Measurements from ENCODE around the gene OTOR. TPM values are rescaled to one million over a fixed set of nuclear protein-coding genes. Genes with fewer than 3 reads are reported as not detected.

The OTOR gene, protein sequence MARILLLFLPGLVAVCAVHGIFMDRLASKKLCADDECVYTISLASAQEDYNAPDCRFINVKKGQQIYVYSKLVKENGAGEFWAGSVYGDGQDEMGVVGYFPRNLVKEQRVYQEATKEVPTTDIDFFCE
- not detected in 2 replicates for total RNA-seq

DNA sequence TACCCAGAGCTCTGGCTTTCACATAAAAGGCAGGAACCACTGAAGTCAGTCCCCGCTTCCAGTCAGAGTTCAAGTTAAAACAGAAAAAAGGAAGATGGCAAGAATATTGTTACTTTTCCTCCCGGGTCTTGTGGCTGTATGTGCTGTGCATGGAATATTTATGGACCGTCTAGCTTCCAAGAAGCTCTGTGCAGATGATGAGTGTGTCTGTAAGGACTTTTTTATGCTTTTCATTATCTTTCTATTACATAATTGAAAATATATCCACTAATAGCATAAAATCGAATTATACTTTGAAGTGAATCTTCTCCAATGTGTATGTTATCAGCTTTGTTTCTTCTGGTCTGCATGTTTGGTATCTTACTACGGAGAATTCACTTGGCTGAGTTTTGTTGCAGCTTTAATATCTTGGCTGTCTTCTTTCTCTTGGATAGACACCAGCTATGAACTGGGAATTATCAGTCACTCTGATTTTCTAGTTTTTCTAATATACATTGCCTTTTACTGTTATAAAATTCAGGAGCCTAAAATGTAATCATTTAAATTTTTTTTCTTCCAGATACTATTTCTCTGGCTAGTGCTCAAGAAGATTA lies at the start of gene OTOR:
Gene OTOR (plus strand): TSS at position 51 of the 593 bp plus-strand sequence. CDS start 44 bp downstream, at position 95.

DNA sequence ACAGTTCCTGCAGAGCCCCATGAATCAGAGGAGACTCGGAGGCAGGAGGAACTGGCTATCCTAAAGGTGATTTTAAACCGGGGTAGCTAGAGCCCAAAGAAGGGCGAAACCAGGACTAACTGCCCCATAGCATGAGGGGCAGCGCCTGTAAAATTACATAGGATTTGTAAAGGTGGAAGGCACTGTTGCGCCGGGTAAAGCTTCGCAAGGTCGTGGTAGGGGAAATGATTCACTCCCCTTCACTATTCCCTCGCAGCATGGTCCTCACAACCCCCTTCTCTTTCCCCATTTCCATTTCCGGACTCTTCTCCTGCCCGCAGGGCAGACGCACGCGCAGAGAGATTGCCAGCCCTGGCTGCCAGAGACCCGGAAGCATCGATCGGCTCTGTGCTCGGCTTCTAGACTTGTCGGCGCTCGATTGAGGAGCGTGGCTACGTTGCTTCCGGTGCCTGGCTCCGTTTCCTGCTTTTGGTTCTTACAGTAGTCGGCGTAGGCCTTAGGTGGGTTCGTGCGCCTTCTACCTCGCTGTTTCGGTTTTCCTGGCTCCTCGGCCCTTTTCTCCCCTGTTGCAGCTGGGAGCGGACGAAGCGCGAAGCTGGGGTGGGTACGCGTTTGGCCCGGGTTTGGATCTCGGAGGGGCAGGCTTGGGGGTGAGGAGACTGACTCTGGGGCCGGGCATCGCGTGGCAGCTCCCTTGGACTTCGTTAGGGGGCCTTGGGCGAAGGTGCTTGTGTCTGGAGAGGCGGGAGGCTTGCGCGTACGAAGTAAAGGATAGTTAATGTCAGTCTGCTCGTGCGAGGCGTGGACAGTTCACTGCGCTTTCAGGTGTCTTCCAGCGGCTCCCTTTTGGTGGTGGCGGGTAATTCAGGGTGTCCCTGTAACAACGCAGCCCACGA lies 18.3 kb upstream of the OTOR start, which contains the start of gene SNRPB2:
Gene SNRPB2 (plus strand): TSS at position 462 of the 896 bp plus-strand sequence. CDS start 1,677 bp downstream, outside the sequence.

Other genes with a start within 250 kb of the OTOR start
- gene KIF16B, start 174.9 kb upstream of the OTOR start, total RNA-seq, result 6.2 and 9.4 TPM in 2 replicates
- gene SNRPB2, start 18.3 kb upstream of the OTOR start, total RNA-seq, result 57.0 and 65.7 TPM in 2 replicates